ENCODE data around the gene JAKMIP3.

Gene JAKMIP3

DNA sequence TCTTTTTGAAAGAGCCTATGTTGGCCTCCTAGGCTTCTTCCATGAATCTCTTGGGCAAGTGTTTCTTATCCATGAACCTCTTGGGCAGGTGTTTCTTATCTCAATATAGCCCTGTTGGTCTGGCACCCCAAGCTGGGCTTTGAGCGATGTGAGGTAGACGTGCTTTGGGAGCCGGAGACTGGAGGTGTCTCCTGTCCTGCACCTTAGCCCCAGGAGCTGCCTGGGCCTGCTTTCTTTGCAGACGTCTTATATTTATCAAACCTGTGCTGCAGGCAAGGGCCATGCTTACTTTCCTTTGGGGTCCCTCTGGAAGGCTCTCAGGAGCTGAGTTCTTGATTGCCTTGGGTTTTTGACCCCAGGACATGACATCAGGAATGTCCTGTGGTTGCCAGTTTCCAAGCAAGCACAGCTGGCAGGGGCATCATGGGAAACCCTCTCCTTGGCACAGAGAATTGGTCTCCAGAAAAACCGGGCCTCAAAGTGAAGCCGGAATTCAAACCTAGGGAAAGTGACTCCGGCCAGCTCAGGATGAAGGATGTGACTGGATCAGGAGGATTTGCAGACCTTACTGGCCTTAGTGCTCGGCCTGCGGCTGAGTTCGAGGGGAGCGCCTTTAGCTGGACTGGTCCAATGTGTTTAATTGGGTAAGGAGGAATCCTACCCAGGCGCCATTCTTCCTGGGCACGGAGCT lies 2.8 kb downstream of the JAKMIP3 start:
- DNase-seq (ENCODE audit: low read depth): no peak
- no peak overlapping the region for H3K4me3 ChIP-seq (ENCODE audit: control insufficient read depth, low read depth, low read length)
- TF ChIP-seq, protein P1, sequence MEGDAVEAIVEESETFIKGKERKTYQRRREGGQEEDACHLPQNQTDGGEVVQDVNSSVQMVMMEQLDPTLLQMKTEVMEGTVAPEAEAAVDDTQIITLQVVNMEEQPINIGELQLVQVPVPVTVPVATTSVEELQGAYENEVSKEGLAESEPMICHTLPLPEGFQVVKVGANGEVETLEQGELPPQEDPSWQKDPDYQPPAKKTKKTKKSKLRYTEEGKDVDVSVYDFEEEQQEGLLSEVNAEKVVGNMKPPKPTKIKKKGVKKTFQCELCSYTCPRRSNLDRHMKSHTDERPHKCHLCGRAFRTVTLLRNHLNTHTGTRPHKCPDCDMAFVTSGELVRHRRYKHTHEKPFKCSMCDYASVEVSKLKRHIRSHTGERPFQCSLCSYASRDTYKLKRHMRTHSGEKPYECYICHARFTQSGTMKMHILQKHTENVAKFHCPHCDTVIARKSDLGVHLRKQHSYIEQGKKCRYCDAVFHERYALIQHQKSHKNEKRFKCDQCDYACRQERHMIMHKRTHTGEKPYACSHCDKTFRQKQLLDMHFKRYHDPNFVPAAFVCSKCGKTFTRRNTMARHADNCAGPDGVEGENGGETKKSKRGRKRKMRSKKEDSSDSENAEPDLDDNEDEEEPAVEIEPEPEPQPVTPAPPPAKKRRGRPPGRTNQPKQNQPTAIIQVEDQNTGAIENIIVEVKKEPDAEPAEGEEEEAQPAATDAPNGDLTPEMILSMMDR (IDR thresholded peaks at IDR 0.05; ENCODE audit: control insufficient read depth, insufficient read depth, low read depth, low read length, missing control alignments): no peak

GRCh38 chr10:132069122-132069848 lies 3.5 kb downstream of the JAKMIP3 start:
- no peak for DNase-seq (ENCODE audit: low read depth)
- TF ChIP-seq, protein P1 (IDR thresholded peaks at IDR 0.05; ENCODE audit: control insufficient read depth, insufficient read depth, low read depth, low read length, missing control alignments): no peak
- H3K4me3 ChIP-seq (ENCODE audit: control insufficient read depth, low read depth, low read length): no peak overlapping the region

GRCh38 chr10:132069849-132070182 lies 4.1 kb downstream of the JAKMIP3 start:
- no peak overlapping the region for H3K4me3 ChIP-seq (ENCODE audit: control insufficient read depth, low read depth, low read length)
- TF ChIP-seq, protein P1 (IDR thresholded peaks at IDR 0.05; ENCODE audit: control insufficient read depth, insufficient read depth, low read depth, low read length, missing control alignments): no peak
- DNase-seq (ENCODE audit: low read depth): no peak

DNA sequence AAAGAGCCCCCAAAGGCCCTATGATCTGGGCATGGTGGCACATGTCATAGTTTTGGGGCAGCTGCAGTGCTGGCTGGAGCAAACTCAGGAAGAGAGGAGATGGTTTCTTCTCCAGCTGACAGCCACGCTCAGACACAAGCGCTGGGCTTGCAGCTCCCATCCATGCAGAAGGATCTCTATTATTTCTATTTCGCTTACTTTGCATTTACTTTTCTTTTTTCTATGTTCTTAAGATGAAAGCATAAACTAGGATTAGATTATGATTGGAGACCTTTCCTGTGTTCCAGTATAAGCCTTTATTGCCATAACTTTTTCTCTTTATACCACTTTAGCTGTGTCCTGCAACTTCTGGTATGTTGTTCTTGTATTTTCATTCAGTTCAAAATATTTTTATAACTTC lies 5.0 kb downstream of the JAKMIP3 start:
- DNase-seq (ENCODE audit: low read depth): no peak
- no peak overlapping the region for H3K4me3 ChIP-seq (ENCODE audit: control insufficient read depth, low read depth, low read length)
- TF ChIP-seq, protein P1 (IDR thresholded peaks at IDR 0.05; ENCODE audit: control insufficient read depth, insufficient read depth, low read depth, low read length, missing control alignments): no peak

- TF ChIP-seq, protein P1 (IDR thresholded peaks at IDR 0.05; ENCODE audit: control insufficient read depth, insufficient read depth, low read depth, low read length, missing control alignments): no peak
- no peak for DNase-seq (ENCODE audit: low read depth)
- H3K4me3 ChIP-seq (ENCODE audit: control insufficient read depth, low read depth, low read length): no peak overlapping the region
Observed at GRCh38 chr10:132071667-132072066, 5.9 kb downstream of the JAKMIP3 start.

DNA sequence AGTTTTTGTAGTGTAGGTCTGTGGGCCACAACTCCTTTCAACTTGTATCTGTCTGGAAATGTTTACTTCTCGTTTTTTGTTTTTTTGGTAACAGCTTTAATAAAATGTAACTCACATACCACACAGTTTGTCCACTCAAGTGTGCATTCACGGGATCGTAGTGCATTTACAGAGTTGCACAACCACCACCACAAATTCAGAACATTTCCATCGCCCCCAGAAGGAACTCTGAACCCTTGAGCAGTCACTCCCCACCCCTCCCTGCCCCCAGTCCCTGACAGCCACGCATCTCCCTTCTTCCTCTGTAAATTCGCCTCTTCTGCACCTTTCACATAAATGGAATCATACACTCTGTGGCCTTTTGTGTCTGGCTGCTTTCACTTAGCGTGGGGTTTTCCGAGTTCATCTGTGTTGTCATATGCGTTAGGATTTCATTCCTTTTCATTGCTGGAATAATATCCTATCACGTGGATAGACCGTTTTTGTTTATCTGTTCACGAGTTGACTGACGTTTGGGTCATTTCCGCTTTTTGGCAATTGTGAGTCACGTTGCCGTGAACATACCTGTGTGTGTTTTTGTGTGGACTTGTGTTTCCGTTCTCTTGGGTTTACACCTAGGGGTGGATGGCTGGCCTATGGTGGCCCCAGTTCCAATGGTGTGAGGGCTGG lies 10.3 kb downstream of the JAKMIP3 start:
- H3K4me3 ChIP-seq (ENCODE audit: control insufficient read depth, low read depth, low read length): no peak overlapping the region
- TF ChIP-seq, protein P1 (IDR thresholded peaks at IDR 0.05; ENCODE audit: control insufficient read depth, insufficient read depth, low read depth, low read length, missing control alignments): no peak
- no peak for DNase-seq (ENCODE audit: low read depth)
